ENCODE measurements around the gene WDR47. TPM values are rescaled to one million over a fixed set of nuclear protein-coding genes. Genes with fewer than 3 reads are reported as not detected.

Gene WDR47
- total RNA-seq = 30.4 and 32.0 TPM in 2 replicates

GRCh38 chr1:109041621-109042468, at the start of gene WDR47:
Gene WDR47, minus strand, starts transcription at chr1:109042102. Its CDS starts 18,590 bp downstream, at chr1:109023512.

DNA sequence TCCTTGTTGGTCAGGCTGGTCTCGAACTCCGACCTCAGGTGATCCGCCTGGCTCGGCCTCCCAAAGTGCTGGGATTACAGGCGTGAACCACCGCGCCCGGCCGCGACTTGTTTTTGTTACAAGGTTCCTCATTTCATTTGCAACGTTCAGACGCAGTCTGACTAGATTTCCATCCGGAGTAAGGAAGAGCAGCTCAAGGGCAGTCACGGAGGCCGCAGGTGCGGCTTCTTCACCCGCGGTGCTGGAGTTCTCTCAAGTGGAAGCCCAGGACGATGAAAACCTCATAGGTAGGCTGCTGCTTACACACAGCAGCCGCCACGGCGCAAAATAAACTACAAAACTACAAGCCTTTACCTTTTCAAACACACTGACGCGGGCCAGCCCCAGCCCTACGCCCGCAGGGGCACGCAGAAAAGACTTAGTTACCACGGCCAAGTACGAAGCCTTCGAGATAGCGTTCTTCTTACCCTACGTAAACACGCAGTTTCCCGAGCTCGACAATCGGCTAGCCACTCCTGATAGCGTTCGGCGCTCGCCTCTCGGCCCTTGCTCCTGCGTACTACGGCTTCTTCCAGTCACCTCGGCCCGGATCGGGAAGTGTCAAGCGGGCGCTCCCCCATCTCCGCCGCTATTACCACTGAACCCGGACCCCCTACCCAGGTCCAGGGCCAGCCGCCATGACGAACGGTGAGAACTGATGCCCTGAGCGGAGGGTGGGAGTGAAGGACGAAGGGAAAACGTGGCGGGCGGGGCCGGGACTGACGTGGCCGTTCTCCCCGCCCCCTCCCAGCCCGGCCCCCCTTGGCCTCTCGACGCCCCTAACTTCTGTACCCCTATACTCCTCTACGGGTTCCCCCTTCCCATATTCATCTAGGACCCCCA, 48.5 kb upstream of the WDR47 start, which contains the start of gene TMEM167B:
TSS of gene TMEM167B (plus strand) at position 569 of the 882 bp plus-strand sequence. CDS start at position 678, 109 bp downstream.

DNA sequence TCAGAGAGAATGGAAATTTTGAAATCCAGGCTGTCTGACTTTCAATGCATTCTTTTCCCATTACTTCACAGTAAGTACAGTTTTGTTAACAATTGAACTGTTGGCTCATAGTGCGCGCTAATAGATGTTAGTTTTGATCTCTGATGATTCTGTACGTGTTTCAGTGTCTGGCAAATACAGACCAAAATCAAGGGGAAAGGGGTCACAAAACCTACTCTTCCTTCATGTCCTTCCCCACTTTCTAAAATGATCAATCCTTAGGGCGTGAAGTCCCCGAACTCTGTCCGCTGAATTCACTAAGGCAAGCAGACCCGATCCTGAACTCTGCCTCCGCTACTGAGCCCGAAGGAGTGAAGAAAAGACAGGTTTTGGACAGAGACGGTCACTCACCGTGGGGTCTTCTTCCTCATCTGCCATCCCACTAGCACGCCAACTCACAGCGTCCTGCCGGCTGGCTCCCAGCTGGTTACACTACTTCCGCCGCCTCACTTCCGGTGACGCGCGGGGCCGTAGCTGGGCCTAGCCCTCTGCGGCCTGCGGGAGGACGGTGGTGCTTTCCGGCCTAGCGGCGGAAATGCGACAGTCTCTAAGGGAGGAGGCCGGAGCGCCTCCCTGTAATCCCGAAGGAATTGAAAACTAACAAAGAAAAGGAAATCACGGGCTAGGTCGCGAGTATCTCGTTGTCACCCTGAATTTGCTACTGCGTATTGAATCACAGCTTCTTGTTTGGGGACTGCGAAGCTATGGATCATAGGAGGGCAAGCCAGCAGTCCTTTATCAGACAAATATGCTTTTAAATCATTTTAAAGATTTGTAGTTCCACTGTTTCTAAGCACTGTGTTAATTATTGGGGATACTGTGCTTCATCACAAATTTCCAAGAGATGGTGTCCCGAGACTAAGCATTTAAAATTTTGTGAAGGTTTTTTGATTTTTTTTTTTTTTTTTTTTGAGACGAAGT, 33.9 kb upstream of the WDR47 start, which contains the start of gene TAF13:
TSS of gene TAF13 (minus strand) at position 473 of the 960 bp plus-strand sequence. CDS start at position 417, 56 bp downstream.

GRCh38 chr1:108963052-108963686, 78.7 kb downstream of the WDR47 start, which contains the start of gene CLCC1:
Gene CLCC1, minus strand, starts transcription at chr1:108963484. Its CDS starts 13,047 bp downstream, at chr1:108950437.

Other genes starting within 250 kb of the WDR47 start
- gene AKNAD1, start 185.0 kb downstream of the WDR47 start, total RNA-seq = 0.68 TPM in 1 of 2 replicates, not detected in the other
- 69.6 and 109 TPM in 2 replicates for gene GPSM2, start 165.1 kb downstream of the WDR47 start, total RNA-seq
- gene CLCC1, start 78.6 kb downstream of the WDR47 start, total RNA-seq = 29.4 and 36.6 TPM in 2 replicates
- 123 and 193 TPM in 2 replicates for gene TAF13, start 33.9 kb upstream of the WDR47 start, total RNA-seq
- 52.0 and 57.4 TPM in 2 replicates for gene TMEM167B, start 48.7 kb upstream of the WDR47 start, total RNA-seq
- under 0.01 and 0.14 TPM in 2 replicates for gene ELAPOR1, start 72.0 kb upstream of the WDR47 start, total RNA-seq
- gene SARS1, start 171.8 kb upstream of the WDR47 start, total RNA-seq = 492 and 515 TPM in 2 replicates
- 14.7 and 117 TPM in 2 replicates for gene CELSR2, start 207.4 kb upstream of the WDR47 start, total RNA-seq
- 0.68 and 1.4 TPM in 2 replicates for gene PSRC1, start 241.0 kb upstream of the WDR47 start, total RNA-seq

All from nasal cavity respiratory epithelium epithelial cell of viscerocranial mucosa (primary cell).